ENCODE results near the gene RHOXF2.
A peak's percentile ranks its signal among the peaks of the same experiment; 100 is the strongest.
"Not testable (repeated sequence)": the region's sequence is repeated elsewhere in the genome, so short reads cannot be mapped to it uniquely, and the experiment has no call there.

RHOXF2 gene

GRCh38 chrX:120158313-120158712, at the start of gene RHOXF2:
Gene RHOXF2, plus strand, starts transcription at chrX:120158613. Its CDS starts 138 bp downstream, at chrX:120158751.
- DNase-seq (ENCODE audit: low read depth): not testable (repeated sequence)

- DNase-seq (ENCODE audit: low read depth): no peak
Measured at GRCh38 chrX:120109378-120109777, 49.0 kb upstream of the RHOXF2 start.

GRCh38 chrX:120111611-120112010, 46.8 kb upstream of the RHOXF2 start:
- no peak for DNase-seq (ENCODE audit: low read depth)

GRCh38 chrX:120115438-120115963, 42.9 kb upstream of the RHOXF2 start, which contains the start of gene RHOXF1:
Gene RHOXF1, minus strand, starts transcription at chrX:120115913. Its CDS starts 51 bp downstream, at chrX:120115862.
- no peak for DNase-seq (ENCODE audit: low read depth)

GRCh38 chrX:120120223-120120622, 38.2 kb upstream of the RHOXF2 start:
- DNase-seq (ENCODE audit: low read depth): peak; percentile 34

- peak; percentile 5 for DNase-seq (ENCODE audit: low read depth)
Measured at GRCh38 chrX:120125444-120125843, 33.0 kb upstream of the RHOXF2 start.

- DNase-seq (ENCODE audit: low read depth): not testable (repeated sequence)
Measured at GRCh38 chrX:120128306-120128846, 30.0 kb upstream of the RHOXF2 start.

GRCh38 chrX:120136128-120136527, 22.3 kb upstream of the RHOXF2 start:
- no peak for DNase-seq (ENCODE audit: low read depth)

GRCh38 chrX:120136840-120137239, 21.6 kb upstream of the RHOXF2 start:
- DNase-seq (ENCODE audit: low read depth): no peak

GRCh38 chrX:120137439-120137838, 21.0 kb upstream of the RHOXF2 start:
- no peak for DNase-seq (ENCODE audit: low read depth)

- DNase-seq (ENCODE audit: low read depth): no peak
Measured at GRCh38 chrX:120140293-120140981, 18.0 kb upstream of the RHOXF2 start.

GRCh38 chrX:120144178-120144844, 14.1 kb upstream of the RHOXF2 start:
- no peak for DNase-seq (ENCODE audit: low read depth)

GRCh38 chrX:120145295-120145925, 13.0 kb upstream of the RHOXF2 start:
- DNase-seq (ENCODE audit: low read depth): no peak

- not testable (repeated sequence) for DNase-seq (ENCODE audit: low read depth)
Measured at GRCh38 chrX:120146323-120146722, 12.1 kb upstream of the RHOXF2 start.

- no peak for DNase-seq (ENCODE audit: low read depth)
Measured at GRCh38 chrX:120147537-120147936, 10.9 kb upstream of the RHOXF2 start.

- DNase-seq (ENCODE audit: low read depth): not testable (repeated sequence)
Measured at GRCh38 chrX:120150109-120150744, 8.2 kb upstream of the RHOXF2 start.

- DNase-seq (ENCODE audit: low read depth): not testable (repeated sequence)
Measured at GRCh38 chrX:120159086-120159485, 673 bp downstream of the RHOXF2 start.

GRCh38 chrX:120193254-120193653, 34.8 kb downstream of the RHOXF2 start:
- not testable (repeated sequence) for DNase-seq (ENCODE audit: low read depth)

GRCh38 chrX:120193720-120194119, 35.3 kb downstream of the RHOXF2 start:
- DNase-seq (ENCODE audit: low read depth): not testable (repeated sequence)

GRCh38 chrX:120195786-120196185, 37.4 kb downstream of the RHOXF2 start:
- DNase-seq (ENCODE audit: low read depth): not testable (repeated sequence)

- DNase-seq (ENCODE audit: low read depth): not testable (repeated sequence)
Measured at GRCh38 chrX:120196626-120197283, 38.3 kb downstream of the RHOXF2 start.

Measured in EH (cell line).